Kidney tubule cell (primary cell): Measurements from ENCODE around the gene KHNYN.
A peak's percentile ranks its signal among the peaks of the same experiment; 100 is the strongest.

Experiments
- DNase-seq: peaks from one replicate; pipeline ENCODE4 v3.0.0-alpha.2; 2018; ENCODE audit warnings: low spot score

Gene KHNYN

DNA sequence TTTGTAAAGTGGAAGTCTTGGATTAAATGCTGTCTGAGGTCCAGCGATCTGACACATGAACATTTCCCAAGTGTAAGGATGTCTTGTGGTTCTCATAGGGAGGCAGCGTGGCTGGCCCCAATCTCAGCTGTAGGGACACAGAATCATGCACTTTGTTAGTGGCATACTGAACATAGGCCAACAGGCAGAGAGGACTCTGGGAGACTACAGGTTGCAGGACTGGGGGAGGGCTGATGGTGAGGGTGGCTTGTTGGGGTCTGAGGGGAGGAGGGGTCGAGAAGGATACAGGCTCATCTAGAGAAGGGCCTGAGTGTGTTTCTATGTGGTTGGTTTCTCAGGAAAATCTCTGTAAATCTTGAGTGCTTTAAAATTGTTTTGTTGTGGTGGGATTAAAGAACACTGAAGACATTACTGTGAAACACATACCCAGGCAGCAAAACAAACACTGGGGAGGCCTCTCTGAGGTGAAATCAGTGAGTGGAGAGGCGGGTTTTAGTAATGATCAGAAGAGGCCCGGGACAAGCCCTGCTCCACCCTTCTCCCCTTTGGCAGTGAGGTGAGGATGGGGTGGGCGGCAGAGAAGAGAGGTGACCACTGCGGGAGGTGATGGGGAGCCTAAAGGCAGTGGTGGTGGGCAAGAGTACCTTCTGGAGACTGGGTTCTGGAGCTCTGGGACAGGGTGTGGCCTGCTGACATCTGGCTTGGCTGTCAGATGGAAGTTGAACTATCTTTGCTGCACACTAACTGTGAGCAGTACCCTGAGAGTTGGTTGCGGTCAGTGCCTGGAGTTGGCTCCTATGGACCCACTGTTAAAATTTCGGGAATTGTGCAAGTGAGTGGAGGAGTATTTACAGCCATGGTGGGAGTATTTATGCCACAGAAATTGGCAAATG is 27.7 kb upstream of the KHNYN start:
- no peak for DNase-seq

DNA sequence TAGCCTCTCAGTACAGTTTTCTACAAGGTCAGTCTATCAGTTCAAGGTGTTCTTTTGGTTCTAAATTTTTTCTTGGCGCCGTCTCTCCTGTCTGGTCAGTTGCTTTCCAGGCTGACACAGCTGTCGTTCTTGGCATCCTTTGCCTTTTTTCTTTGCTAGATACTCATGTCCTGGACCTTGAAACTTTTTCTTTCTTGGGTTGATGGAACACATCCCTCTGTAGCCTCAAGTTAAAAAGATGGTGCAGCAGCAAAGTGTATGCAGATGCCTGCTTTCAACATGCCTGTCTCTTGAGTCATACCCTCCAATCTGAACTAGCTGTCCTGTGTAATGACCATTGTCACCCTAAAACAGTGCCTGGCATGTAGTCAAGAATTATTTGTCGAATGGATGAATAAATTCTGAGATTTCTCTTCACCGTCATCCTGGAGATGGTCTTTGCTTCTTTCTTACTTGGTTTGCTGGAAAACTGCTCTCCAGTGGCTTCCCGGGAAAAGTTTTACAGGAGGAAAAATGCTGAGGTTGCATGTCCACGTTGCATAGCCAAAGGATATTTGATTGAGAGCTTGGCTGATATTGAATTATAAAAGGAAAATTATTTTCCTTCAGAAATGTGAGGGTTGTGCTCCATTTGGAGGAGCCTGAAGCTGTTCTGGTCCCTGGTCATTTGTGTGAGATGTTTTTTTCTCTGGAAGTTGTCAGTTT is 26.3 kb upstream of the KHNYN start:
- peak; percentile 60 for DNase-seq

DNA sequence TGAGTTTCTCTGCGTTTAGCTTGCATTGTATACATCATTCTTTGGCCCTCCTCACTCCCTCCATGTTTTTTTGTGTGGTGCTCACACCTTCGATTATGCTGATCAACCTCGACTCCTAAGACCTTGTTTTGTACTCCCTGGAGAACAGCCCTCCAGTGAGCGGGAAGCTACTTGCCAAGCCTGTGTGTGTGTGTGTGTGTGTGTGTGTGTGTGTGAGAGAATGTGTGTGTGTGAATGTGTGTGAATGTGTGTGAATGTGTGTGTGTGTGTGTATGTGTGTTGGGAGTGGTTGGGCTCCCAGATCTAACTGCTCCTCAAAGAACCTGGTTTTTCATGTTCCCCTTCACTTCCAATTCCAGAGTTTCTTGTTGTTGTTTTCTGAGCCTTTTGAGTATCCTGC is 24.9 kb upstream of the KHNYN start:
- DNase-seq = no peak

DNA sequence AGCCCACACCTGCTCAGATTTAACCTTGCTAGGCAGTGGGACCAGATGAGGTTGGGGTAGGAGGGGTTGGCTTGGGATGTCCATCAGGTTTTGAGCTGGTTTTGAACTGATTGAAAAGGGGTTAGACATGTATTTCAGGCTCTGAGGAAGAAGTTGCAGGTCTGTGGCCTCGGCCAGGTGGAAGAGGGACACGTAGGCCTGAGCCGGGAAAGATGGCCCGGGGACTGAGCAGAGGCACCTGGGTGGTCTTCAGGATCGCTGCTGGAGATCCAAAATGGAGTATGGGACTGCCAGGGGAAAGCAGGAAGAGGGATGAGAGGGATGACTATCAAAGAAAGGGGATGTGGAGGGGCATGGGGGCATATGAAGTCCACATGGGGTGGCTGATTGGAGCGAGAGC is 23.3 kb upstream of the KHNYN start:
- DNase-seq = no peak

DNA sequence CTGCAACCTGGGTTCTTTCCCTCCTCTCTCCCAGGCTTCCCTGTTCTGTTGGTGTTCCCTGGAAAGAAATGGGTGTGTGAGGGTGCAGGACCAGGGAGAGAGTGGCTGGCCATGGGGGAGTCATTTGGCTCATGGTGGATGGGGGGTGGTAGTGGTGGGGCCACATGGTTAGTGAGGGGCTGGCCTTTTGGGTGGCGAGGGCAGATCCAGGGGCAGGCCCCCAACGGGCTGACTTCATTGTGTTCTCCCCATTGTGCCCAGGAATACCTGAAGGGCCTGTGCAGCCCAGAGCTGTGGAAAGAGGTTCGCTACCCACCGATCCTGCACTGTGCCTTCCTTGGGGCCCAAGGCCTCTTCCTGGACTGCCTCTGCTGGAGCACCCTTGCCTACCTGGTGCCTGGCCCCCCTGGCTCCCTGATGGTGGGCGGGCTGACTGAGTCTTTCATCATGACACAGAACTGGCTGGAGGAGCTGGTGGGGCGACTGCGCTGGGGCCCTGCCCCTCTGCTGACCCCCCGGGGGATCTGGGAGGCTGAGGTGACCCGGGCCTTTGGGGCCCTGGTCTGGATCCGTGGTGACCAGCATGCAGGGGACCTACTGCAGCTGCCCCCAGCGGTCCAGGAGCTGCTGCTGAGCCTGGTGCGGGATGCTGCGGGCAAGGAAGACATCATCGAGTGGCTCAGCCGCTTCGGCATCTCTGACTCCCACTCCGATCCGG is 22.0 kb upstream of the KHNYN start:
- no peak for DNase-seq

DNA sequence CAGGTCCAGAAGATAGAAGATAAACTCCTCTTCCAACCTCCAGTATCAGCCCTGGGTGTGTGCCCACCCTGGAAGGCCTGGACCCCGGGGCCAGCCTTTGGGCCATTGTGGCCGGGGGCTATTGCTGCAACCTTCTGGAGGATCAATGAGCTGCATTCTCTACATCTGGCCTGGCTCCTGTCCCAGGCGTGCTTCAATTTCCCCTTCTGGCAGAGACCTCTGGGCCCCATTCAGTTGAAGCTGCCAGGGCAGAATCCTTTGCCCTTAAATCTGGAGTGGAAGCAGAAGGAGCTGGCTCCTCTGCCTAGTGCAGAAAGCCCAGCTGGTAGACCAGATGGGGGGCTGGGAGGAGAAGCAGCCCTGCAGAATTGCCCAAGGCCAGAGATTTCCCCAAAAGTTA is 21.0 kb upstream of the KHNYN start:
- DNase-seq = no peak

DNA sequence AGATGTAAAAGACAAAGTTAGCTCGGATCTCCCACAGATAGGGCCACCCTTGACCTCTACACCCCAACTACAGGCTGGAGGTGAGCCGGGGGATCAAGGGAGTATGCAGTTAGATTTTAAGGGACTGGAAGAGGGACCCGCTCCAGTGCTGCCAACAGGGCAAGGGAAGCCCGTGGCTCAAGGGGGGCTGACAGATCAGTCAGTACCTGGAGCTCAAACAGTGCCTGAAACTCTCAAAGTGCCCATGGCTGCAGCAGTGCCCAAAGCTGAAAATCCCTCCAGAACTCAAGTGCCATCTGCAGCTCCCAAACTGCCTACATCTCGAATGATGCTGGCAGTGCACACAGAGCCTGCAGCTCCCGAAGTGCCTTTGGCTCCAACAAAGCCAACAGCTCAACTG is 20.6 kb upstream of the KHNYN start:
- no peak for DNase-seq

DNA sequence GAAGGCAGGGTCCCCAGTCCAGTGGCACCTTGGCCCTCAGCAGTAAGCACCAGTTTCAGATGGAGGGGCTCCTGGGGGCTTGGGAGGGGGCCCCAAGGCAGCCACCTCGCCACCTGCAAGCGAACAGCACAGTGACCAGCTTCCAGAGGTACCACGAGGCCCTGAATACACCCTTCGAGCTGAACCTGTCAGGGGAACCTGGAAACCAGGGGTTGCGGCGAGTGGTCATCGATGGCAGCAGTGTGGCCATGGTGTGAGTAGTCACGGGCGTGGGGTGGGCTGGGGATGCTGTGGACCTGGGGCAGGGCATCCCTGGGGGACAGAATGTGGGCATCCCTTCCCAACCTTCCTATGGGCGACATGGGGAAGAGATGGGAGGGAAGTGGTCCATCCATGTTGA is 19.8 kb upstream of the KHNYN start:
- no peak for DNase-seq

DNA sequence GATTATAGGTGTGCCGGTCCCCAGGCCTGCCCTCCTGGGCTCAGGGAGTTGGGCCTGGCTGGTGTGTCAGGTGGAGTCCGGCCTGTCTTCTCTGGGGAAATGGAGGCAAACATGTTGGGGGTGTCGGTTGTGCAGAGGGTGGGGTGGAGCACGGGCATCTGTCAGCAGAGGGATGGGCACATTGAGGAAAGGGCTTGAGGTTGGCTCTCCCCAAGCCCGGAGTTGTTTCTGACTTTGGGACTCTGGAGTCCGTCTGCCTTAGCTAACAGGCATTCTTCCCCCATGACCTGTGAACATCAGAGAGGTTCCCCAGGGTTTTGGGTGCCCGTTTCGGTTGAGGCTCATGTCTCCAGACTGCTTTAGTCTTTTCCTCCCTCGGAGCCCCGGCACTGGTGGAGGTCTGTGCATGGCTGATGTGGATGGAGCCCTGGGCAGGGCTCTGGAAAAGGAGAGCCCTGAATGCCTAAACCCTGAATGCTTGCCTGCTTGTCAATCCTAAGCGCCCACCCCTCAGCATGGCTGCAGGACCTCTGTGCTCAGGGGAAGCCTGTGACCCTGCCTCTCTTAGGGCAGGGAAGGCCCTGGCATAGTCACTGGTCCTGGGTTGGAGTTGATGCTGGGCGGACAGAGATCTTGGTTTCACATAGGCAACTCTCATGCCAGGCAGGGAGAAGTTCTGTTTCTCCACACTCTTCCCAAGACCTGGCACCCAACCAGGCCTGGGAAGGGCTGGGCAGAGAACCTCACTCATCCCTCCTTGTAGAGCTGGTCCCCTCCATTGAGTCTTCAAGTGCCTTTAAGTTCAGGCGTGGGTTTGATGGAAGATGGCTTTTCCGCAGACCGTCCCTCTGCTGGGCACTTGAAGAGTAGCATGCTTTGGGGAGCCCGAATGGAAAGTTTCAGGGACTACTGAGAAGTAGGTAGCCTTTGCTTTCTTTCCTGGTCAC is 18.0 kb upstream of the KHNYN start:
- DNase-seq = peak; percentile 51

DNA sequence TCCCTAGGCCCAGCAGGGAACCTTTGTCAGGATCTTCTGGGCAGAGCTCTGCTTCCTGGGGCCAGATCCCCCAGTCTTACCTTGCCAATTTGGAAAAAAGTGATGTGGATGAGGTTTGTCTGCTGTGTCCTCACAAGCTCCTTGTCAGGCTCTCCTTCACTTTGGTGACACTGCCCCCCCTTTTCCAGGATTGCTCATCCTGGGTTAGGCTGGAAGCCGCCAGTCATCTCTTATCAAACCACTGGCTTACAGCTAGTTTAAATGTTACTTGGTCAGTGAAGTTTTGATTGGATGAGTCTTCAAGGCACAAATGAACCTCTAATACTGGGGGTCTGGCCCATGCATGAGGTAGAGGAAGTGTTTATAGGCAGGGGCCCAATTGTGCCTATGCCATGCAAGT is 15.7 kb upstream of the KHNYN start:
- DNase-seq = no peak

DNA sequence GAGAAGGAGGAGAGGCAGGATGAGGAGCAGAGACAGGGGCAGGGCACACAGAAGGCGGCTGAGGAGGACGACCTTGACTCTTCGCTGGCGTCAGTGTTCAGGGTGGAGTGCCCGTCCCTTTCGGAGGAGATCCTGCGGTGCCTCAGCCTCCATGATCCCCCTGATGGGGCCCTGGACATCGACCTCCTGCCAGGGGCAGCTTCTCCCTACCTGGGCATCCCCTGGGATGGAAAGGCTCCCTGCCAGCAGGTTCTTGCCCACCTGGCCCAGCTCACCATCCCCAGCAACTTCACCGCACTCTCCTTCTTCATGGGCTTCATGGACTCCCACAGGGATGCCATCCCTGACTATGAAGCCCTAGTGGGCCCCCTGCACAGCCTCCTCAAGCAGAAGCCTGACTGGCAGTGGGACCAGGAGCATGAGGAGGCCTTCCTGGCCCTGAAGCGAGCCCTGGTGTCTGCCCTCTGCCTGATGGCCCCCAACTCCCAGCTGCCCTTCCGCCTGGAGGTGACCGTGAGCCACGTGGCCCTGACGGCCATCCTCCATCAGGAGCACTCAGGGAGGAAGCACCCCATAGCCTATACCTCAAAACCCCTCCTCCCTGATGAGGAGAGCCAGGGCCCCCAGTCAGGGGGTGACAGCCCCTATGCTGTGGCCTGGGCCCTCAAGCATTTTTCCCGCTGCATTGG is 14.9 kb upstream of the KHNYN start:
- DNase-seq = no peak

DNA sequence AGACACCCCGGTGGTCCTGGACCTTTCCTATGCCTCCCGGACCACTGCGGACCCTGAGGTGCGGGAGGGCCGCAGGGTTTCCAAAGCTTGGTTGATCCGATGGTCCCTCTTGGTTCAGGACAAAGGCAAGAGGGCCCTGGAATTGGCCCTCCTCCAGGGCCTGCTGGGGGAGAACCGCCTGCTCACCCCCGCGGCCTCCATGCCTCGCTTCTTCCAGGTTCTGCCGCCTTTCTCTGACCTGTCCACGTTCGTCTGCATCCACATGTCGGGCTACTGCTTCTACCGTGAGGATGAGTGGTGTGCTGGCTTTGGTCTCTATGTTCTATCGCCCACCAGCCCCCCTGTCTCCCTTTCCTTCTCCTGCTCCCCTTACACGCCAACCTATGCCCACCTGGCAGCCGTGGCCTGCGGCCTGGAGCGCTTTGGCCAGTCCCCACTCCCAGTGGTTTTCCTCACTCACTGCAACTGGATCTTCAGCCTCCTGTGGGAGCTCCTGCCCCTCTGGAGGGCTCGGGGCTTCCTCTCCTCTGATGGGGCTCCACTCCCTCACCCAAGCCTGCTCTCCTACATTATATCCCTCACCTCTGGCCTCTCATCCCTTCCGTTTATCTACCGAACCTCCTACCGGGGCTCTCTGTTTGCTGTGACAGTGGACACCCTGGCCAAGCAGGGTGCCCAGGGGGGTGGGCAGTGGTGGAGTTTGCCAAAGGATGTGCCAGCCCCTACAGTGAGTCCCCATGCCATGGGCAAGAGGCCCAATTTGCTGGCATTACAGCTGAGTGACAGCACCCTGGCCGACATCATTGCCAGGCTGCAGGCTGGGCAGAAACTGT is 14.1 kb upstream of the KHNYN start:
- no peak for DNase-seq

DNA sequence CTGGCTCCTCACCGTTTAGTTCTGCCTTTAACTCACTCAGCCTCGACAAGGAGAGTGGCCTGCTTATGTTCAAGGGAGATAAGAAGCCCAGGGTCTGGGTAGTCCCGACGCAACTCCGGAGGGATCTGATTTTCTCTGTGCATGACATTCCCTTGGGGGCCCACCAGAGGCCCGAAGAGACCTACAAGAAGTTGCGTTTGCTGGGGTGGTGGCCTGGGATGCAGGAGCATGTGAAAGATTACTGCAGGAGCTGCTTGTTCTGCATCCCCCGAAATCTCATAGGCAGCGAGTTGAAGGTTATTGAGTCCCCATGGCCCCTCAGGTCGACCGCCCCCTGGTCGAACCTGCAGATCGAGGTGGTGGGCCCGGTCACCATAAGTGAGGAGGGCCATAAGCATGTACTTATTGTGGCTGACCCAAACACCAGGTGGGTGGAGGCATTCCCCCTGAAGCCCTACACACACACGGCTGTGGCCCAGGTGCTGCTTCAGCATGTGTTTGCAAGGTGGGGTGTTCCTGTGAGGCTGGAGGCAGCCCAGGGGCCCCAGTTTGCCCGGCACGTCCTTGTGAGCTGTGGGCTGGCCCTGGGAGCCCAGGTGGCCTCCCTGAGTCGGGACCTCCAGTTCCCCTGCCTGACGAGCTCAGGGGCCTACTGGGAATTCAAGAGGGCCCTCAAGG is 13.4 kb upstream of the KHNYN start:
- no peak for DNase-seq

DNA sequence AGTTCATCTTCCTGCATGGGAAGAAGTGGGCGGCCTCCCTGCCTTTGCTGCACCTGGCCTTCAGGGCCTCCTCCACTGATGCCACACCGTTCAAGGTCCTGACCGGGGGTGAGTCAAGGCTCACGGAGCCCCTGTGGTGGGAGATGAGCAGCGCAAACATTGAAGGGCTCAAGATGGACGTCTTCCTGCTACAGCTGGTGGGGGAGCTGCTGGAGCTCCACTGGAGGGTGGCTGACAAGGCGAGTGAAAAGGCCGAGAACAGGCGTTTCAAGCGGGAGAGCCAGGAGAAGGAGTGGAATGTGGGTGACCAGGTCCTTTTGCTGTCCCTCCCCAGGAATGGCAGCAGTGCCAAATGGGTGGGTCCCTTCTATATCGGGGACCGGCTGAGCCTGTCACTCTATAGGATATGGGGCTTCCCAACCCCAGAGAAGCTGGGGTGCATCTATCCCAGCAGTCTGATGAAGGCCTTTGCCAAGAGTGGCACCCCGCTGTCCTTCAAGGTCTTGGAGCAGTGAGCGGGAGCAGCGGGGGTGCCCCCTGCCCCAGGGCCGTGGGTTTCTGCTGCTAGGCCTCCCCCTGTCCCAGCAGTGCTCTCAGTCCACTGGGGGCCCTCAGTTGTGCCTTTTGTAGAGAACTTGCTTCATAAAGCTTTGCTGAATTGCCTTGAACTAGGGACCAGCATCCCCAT is 12.7 kb upstream of the KHNYN start:
- DNase-seq = no peak

DNA sequence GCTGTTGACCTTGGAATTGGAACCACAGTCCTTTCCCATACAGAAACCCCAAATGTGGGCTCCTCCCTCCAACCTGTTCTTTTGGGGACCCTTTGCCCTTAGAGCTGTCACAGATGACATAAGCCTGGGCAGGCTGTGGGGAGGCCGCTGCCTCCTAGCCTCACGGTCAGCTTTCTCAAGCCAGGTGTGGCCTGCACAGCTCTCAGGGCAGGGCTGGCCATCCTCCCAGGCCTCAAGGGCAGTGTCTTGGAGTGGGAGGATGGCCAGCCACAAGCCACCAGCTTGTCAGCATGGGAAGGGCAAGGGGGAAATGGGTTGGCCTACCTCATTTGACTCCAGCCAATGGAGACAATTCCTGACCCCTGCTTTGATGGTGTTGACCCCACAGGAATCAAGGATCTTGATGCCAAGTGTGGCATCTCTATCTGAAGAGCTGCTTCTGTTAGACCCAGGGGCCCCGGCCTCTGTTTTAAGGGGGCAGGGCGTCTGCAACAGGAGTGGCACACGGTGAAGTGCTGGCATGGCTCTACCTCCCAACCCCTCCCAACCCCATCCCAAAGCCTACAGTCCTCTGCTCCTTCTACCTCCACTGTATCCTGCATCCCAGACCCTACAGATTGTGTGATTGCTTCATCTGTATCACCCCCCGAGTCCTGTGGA is 11.8 kb upstream of the KHNYN start:
- DNase-seq = no peak

DNA sequence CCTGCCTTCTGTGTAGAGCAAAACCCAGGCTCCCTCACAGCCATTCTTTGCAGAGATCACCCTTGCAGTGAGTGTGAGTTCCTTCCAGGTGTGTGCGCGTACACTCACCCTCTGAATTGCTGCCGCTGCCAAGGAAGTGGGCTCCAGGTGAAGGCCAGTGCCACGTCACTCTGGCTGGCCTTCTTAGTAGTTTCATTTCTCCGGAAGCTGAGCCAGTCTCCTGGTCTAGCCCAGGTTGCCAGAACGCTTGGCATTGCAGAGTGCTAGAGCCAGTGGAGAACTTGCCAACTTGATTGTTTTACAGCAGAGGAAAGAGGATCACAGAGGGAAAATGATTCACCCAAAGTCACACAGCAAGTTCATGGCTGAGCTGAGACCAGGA is 11.3 kb upstream of the KHNYN start:
- peak; percentile 75 for DNase-seq

DNA sequence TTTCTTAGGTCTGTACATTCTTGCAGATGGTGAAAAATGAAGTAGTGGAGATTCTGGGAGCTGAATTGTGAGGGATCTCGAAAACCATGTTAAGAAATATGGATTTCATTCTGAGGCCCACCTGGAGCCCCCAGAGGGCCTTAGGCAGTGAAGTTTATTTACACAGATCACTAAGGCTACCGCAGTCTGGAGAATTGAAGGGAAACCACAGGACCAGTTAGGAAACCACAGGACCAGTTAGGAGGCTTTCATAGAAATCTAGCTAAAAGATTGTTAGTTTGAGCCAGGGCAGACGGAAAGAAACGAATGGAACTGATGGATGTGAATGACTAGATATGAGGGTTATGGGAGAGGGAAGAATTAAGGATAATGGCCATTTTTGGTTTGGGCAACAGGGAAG is 7.5 kb upstream of the KHNYN start:
- DNase-seq = no peak
